ENCODE data around the gene IL9.

IL9 gene

DNA sequence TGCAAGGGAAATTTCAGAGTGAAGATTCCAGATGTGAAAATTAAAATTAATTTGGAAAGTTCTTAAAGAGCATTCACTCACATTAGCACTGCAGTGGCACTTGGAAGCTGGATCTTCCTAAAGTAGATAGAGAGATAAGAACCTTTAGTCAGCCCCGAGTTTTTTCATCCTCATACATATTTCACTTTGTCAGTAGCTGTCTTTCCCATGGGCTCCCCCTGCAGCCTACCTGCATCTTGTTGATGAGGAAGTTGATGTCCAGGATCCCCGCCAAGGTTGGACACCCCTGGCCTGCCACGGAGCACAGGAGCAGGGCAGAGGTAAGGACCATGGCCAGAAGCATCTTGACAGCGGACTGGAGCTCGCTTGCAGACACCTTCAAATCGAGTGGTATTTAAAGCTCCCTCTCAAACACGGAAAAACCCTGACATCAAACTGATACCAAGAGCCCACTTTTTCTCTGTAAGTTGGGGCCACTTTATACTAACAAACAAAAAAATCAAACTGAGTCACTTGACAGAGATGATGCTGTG lies at the start of gene IL9:
TSS of gene IL9 (minus strand) at position 368 of the 533 bp plus-strand sequence. CDS start at position 343, 25 bp downstream.
- no peak for DNase-seq

DNA sequence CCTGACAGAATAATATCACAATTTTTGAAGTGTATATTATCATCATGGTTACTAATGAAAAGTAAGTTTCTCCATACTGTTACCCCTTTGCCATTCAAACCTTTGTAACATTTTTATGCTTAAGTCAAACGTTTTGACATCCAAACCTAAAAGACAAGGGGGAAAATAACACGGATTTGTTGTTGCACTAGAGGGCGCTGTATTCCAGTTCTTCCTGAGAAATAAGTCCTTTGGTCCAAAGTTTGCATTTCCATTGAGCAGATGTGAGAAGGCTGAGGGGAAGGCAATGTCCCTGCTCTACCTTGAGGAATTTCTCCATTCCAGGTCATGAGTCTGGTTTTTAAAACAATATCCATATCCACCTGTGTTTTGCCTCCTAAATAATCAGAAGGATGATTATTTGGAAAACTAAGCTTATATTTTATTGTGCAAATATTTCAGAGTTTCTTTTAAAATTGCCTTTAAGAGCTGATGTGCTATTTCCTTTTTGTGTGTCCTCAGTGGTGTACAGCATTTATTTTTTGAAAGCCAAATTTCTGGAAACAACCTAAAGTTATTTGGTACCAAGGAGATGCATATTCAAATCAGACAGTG lies 49.4 kb upstream of the IL9 start:
- DNase-seq: peak in 16 of 56 donors; percentile 0 to 61 (median 13)

DNA sequence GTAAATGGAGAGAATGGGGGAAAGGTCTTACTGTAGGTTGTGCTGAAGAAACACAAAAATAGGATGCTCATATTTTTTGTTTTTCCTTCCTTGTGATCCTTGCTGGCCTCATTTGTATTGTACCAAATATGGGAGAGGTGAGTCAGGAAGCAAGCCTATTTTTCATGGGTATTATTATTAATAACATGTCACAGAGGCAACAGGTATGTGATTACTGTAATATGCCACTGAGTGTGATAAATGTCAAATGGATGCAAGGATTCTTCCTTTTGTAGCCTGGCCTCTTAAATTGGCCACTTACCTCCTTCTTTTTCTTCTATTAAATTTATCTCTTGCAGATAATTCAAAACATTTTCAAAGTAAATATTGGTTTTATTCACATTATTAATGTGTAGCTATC lies 48.9 kb upstream of the IL9 start:
- DNase-seq: no peak

DNA sequence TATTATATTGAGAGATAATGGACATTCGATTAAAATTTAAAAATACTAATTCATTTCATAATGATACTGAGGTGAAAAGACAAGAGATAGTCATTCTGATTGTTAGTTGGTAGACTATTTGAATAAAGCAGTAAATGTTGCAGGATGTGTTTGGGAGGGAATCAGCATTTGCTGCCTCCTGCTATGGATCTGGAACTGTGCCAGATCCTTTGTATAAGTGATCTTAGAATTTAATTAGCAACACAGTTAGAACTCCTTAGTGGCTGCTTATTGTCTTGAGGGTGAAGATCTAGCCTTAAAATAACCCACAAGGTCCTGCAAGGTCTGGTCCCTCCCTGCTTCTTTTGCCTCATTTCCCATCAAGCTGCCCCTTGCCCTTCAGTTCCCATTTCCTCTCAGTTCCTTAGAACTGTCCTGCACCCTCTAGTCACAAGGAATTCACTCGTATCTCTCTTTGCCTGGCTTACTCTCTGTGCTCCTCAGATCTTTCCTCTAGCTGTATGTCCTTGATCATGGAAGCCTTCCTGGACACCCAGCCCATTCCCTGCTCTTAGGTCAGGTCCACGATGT lies 46.6 kb upstream of the IL9 start:
- DNase-seq: no peak

DNA sequence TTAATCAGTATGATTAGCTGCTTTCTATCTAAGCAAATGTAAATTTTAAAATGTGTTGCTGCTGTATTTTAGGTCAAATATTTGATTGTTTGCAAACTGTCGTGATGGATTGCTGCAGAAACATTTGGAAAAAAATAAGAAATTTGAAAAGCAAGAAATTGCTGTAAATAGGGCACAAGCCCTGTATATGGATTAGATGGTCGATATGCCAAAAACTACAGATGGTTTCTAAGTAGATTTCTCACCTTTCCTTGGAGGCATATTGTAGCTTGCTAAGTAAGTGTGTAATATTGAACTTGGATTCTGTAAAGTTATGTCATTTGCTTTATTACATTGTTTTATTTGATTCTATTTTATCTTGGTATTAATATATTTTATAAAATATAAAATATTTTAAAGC lies 46.1 kb upstream of the IL9 start:
- no peak for DNase-seq

DNA sequence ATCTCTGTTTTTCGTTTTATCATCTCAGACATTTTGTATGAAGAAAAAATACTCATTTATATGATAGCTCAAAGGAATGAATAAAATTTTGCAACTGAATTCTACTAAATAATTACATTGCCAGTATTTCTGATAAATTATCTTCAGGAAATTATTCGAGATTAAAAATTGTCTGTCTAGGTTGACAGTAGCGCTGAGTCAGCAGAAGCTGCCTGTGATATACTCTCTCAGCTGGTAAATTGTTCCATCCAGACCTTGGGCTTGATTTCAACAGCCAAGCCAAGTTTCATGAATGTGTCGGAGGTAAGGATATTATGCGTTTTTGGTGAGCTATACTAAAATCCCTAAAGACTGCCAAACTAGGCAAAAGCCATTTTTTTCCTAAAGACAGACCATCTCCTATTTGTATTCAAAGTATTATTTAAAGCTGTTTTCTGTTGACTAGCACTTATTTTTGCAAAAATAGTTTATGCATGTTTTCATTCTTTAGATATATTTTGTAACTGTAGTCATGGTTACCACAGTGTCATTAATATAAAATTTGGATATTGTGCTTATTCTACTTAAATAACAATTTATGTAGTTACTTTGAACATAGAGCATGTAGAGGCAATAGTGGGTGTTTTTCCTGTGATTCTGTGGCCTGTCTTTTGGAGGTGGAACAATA lies 41.7 kb upstream of the IL9 start:
- no peak for DNase-seq

DNA sequence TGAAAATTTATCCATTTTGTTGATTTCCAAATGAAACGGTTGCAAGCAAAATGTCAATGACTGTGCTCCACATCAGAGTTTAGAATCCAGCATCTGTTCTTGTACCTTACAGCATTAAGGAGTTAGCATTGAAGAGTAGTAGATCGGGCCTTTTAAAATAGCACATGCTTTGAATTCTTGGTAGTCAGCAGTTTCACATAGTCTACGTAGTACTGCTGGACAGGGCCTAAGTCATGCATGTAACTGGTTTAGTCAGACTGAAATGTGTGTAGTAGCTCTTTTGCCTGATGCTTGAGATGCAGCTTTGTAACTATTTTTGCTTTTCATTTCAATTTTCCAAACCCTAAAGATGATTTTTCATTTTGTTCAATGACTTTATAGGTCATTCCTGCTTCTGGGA lies 39.3 kb upstream of the IL9 start:
- no peak for DNase-seq

DNA sequence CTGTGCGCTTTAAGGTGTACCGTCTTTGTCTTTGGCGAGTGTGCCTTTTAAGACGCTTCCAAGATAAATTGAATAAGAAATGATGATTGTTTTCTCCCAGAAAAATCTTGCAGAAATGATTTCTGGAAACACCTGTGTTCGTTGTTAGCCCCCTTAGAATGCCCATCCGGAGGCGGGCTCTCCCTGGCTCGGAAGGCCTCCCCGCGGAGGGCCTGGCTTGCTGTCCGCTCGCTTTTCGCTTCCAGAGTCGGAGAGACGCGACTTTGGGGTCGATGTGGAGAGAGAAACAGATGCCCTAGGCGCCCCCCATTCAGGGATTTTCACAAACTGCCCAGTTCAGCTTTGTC lies 35.3 kb upstream of the IL9 start:
- DNase-seq: no peak

DNA sequence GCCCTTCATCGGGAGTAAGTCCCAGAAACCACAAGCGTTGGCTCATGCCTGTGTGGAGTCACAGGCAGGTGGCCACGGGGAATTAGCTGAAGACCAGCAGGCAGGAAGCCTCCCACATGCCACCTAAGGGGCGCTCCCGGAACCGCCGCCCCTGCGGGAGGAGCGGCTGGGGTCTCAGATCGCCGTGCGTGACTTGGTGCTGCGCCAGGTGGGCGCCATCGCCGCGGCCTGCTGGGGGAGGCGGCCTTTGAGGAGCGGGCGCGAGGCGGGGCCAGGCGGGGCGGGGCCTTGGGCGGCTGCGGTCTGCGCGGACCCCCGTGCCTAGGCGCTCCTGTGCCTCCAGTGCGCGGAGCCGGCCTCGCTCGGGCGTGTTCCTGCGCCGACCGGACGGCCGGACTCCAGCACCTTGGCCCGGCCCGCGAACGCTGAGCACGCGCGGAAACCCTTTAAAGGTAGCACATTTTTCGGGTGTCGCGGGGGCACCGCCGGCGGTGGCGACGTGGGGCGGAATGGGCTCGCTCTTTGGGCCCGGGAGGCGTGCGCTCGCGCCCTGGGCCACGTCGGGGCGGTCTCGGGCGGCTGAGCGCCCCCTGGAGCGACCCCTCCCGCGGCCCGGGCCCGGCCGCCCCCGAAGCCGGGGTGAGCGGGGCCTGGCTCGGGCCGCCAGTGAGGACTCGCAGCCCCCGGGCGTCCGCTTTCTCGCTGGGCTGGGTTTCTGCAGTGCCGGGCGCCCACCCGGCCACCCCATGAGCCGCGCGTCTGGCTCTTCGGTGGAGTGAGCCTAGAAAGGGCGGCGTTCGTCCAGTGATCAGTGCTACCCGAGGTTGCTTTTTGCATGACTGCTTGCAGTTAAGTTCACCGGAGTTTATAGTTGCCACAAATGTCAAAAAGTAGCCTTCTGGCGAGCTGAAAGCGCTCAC lies 34.6 kb upstream of the IL9 start:
- DNase-seq: peak in 1 of 56 donors; percentile 1

DNA sequence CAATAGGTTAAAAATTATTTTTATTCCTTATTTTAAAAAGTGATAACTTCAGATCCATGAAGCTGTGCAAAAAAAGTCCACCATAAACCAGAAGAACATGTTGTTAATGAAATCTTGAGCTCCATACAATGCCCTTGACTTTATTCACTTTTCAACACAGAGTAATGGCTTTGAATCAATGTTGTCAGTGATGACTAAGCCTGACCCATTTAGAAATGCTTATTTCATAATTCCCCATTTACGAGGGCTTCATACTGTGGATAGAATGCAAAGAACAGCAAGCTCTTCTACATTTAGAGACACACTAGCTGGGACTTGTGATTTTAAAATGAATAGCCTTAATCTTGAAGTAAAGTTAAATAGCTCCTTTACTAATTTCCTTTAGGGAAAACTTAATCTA lies 25.7 kb upstream of the IL9 start:
- DNase-seq: no peak

DNA sequence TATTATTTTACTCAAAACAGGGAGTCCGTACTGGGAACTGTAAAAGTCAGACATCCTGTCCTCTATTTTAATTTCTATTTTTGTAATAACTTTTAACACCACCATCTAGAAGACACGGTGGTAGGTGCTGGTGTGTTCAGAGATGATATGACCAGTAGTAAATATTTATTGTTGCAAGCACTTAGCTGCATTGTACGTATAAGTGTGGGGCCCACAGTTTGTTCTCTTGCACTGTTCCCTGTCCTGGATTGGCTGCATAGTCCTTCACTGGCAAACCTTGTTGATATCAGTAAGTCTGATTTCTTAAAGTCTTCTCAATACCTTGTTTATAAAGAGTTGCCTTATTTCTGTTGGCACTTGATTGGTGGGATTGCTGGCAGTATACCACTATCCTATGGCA lies 24.6 kb upstream of the IL9 start:
- no peak for DNase-seq

DNA sequence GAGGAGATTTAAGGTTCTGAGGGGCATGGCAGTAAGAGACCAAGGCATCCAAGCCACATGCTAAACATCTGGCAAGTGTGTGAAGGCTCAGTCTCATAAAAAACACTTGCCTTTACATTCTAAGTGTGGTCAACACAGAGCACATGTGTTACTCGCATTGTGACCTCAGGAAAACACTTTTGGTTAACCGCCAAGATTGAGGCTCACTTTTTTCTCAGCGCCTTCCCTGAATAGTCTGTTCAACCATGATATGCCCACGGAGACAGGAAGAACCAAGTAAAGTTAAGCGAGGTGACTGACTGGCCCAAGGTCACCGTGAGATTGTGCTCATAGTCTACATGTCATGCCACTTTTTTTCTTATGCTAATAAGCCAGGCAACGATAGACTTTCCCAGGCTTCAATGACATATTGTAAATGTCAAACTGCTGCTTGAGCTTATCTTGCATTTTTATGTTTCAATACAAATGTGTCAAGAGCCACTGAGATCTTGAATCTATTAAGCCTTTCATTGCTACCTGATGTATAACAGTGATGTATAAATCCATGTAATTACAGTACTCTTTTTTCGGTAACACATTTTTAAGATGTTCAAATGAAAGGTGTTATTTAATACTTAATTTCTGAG lies 21.1 kb upstream of the IL9 start:
- no peak for DNase-seq

DNA sequence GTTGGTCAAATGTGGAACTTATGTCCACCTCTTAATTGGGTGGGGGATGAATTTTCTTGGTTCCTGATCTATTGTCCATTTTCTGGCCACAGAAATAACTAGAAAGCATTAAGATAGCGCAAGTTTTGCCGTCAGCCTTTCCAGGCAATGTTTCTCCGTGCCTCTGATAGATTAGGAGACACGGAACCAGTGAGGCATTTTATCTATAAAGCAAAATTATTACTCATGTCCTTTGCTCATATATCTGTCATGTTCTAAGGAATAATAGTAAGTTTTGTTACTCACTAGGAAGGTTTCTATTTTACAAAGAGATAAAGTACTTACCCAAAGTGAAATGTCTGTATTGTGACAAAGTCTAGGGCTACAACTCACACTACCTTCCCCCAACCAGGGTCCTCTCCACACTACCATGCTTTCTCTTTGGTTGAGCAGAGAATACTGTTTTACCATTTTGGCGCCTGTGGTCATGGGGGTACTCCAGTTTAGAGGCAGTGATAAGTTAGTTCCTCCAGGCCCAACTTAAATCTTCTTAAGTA lies 19.9 kb upstream of the IL9 start:
- DNase-seq: no peak

DNA sequence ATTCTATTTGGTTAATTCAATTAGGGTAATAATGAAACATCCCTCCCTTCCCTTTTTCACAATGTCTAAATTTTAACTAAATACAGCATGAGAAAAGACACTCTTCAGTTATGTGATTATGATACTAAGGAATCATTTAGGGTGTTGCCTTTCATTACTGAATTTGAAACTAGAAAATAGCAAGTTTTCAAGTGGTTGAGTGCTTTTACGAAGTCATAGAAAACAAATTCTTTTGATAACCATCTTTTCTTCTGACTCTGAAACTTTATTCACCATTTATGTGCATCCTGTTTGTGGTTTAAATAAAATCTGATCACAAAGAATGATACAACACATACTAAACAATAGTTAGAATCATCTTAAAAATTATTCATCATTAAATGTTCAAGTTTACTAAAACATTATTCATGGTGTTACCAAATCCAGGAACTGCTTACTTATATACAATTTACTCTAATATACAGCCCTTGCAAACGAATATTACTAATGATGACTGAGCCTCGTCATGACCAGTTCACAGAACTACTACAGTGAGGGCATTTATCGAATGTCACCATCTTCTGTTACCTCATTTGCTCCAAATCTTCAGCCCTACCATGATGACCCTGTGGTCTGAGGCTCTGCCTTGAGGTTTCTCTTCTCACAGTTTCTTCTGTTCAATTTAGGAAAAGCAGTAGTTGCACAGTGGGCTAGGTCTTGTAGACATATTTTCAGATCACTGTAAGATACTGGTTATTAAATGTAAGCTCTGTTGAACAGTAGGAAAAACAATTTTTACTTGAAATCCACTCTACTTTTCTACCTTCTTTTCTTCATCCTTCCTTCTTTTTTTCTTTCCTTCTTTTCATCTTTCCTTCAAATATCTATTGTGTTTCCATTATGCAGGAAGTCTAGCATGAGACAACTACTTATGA lies 18.3 kb upstream of the IL9 start:
- DNase-seq: no peak

DNA sequence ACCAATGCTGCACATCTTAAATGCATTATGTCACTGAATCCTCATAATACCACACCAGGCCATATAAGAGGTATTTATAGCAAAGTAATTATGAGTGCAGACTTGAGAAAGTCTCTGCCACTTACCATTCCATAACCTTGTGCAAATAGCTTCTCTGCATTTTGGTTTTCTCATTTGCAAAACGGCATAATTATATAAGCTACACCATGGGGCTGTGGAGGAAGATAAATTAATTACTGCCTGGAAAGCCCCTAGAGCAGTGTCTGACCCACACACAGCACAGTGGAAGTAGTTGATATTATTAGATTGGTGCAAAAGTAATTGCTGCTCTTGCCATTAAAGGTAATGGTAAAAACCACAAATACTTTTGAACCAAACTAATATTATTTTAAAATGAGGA lies 9.5 kb upstream of the IL9 start:
- DNase-seq: no peak

DNA sequence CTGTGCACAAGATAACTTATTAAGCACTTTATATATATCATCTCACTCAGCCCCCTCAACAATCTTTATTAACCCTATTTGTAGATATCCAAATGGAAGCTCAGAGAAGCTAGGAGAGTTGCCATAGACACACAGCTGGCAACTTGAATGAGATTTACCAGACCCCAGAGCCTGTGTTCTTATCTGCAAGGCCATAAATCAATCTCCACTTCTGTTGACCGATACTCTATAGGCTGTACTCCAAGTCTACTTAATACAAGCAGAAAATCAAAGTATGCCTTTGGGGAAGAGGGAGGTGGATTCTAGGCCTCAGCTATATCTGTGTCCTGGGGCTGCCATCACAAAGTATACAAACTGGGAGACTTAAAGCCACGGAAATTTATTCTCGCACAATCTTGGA lies 6.0 kb upstream of the IL9 start:
- no peak for DNase-seq

DNA sequence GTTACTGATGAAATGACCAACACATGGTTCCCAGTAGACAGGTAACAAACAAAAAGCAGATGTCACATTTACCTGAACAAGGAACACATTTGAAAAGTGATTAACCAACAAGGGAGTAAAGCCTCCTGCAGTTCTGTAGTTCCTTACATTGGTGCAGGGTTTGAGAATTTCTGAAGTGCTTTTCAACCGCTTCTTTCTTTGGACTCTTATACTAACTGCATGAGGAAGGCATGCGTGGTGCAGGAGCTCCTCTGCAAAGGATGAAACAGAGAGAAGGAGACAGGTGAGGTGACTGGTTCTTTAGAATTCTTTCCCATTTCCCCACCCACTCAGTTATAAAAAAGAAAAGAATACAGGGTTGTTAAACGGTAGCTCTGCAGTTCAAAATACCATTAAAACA lies 4.6 kb upstream of the IL9 start:
- peak in 1 of 56 donors; percentile 15 for DNase-seq

DNA sequence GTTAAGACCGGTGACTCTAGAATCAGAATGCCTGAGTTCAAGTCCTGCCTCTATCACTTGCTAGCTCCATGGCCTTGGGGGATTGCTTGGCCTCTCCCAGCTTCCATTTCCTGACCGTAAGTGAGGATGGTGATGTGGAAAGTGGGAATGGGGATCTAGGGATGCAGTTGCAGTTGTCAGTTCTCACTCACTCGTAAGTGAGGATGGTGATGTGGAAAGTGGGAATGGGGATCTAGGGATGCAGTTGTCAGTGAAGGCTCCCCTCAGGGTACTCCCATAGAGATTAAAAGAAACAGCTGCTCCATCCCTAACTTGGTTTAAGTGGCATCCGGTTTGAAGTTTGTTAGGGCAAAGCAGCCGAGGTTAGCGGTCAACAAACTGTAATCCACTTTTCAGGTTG lies 3.0 kb upstream of the IL9 start:
- DNase-seq: no peak

DNA sequence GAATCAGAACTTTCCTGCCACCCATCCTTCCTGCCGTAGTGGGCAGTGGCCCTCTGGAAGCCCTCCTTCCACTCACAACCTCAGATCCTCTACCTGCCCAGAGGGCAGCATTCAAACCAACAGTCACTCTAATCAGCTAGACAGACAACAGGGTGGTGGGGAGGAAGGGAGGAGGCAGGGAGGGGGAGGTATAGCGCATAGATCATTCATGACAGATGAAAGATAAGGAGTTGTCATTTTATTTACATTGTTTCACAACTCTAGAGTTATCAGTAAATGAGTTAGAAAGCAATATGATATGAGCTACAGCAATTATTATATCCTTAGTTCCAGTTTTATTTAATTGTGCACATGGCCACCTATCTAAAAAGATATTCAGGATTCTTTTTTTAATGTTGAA lies 852 bp downstream of the IL9 start:
- no peak for DNase-seq

DNA sequence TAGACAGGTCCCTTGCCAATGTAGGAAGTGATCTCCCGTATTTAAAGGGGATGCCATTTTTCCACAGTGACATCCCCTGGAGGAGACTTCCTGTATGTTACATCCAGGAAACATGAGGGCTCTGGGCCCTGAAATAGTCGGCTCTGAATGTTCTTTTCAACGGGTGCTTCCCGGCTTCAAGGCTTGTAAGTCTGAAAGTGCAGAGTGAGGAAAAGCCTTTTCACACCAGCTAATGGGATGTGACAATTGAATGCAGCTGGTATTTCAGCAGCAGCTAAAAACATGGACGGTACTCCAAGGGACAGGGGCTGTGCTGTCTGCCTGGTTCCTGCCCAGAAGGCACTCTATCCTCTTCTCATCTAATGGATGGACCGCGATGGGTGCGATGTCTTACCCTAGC lies 1.4 kb downstream of the IL9 start:
- no peak for DNase-seq
